Brain microvascular endothelial cell (primary cell): Measurements from ENCODE around the gene AKR1C3.

Experiments used
- DNase-seq: peaks from one replicate; pipeline ENCODE4 v3.0.0-alpha.2; 2020
- H3K27ac ChIP-seq: fragments of 250-450 bp; sonication (Bioruptor Pico); 2 replicates; pipeline ENCODE4 v1.5.1; 2020; ENCODE audit warnings: mild to moderate bottlenecking, moderate library complexity
- H3K27me3 ChIP-seq: fragments of 250-450 bp; sonication (Bioruptor Pico); replicated peaks from 2 replicates; pipeline ENCODE4 v1.5.1; 2020; ENCODE audit warnings: mild to moderate bottlenecking
- H3K36me3 ChIP-seq: fragments of 250-450 bp; sonication (Bioruptor Pico); replicated peaks from 2 replicates; pipeline ENCODE4 v1.5.1; 2020; ENCODE audit warnings: mild to moderate bottlenecking
- H3K4me3 ChIP-seq: 2 replicates; pipeline ENCODE4 v1.5.1; 2011; ENCODE audit warnings: low read depth, mild to moderate bottlenecking, control low read depth, low read length, moderate library complexity
- CTCF ChIP-seq: IDR thresholded peaks from 2 replicates; pipeline ENCODE4 v1.5.1; 2011; ENCODE audit warnings: low read depth, mild to moderate bottlenecking, moderate library complexity, low read length, control low read depth, inconsistent platforms; ENCODE audit errors: missing control alignments
- in situ Hi-C: cut with HindIII; loops from 2 replicates; pipeline ENCODE4 v1.10.0; 2017; ENCODE audit warnings: low sequenced_read_pairs, low pct_ligation_motif_present

Gene AKR1C3

GRCh38 chr10:5064656-5065055, 29.6 kb upstream of the AKR1C3 start:
- DNase-seq, result no peak
- H3K27ac ChIP-seq, result no peak overlapping the region
- H3K36me3 ChIP-seq, result no peaks in the 10 kb centered on the region
- in situ Hi-C loops, result no loop called here
- H3K4me3 ChIP-seq, result no peak overlapping the region
- no peak for TF ChIP-seq CTCF
- H3K27me3 ChIP-seq, result no peaks in the 10 kb centered on the region

GRCh38 chr10:5068274-5068984, 25.8 kb upstream of the AKR1C3 start:
- in situ Hi-C loops, result no loop called here
- Histone ChIP-seq H3K36me3 (no peaks in the 10 kb centered on the region), H3K27ac (no peak overlapping the region), H3K27me3 (no peaks in the 10 kb centered on the region), H3K4me3 (no peak overlapping the region)
- no peak for TF ChIP-seq CTCF
- no peak for DNase-seq

GRCh38 chr10:5070648-5071410, 23.4 kb upstream of the AKR1C3 start:
- H3K27me3 ChIP-seq, result no peaks in the 10 kb centered on the region
- no peak overlapping the region for H3K4me3 ChIP-seq
- no peak for DNase-seq
- TF ChIP-seq CTCF, result no peak
- in situ Hi-C loops, result no loop called here
- H3K36me3 ChIP-seq, result no peaks in the 10 kb centered on the region
- H3K27ac ChIP-seq, result no peak overlapping the region

DNA sequence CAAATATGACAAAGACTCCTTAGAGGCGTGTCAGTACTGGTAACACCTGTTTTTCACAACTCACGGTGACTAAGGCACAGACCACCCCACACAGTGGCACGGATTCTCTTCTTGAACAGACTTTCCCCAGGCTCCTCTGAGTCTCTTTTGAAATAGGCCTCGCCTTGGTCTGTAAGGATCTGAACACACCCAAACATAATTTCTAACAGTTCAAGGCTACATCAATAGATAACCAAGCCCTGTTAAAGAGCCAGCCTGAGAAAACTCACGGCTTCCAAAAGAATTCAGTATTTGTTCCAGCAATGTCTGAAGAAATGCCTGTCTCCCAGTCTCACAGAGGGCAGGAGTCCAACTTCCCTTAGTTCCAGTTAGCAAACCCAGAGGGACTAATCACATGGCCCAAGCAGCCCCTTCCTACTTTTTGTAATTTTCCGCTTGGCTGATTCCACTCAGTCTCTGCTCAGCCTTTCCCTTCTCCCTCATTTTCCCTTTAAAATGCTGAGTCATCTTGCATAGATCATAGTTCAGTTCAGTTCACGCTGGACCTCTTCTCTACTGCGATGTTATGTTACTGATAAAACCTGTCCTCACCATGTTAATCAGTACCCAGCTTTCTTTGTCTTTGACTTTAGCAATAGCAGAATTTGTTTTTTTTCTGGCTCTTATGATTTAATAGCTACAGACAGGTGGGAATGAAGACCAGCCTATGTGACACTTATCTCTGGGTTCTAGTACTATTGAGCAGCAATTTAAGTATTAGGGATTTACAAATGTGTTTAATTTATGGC, 22.6 kb upstream of the AKR1C3 start:
- Histone ChIP-seq H3K27ac (peak overlapping the region; percentile 30), H3K4me3 (no peak overlapping the region), H3K27me3 (no peaks in the 10 kb centered on the region), H3K36me3 (no peaks in the 10 kb centered on the region)
- in situ Hi-C loops, result no loop called here
- no peak for TF ChIP-seq CTCF
- peak; percentile 52 for DNase-seq

DNA sequence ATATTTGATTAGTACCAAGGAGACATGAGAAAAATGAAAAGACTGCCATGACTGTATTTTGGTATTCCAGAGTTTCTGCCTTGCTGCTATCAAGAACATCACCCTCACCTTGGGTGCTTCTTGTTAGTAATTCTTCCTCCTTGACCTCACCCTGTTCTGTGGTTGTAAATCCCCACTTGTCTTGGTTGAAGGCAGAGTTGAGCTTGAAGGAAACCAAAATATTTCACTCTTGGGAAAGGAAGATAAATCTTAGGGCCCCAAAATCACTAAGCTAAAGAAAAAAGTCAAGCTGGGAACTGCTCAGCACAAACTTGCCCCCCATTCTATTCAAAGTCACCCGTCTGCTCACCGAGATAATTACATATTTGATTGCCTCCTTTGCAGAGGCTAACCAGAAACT, 20.6 kb upstream of the AKR1C3 start:
- in situ Hi-C loops, result no loop called here

More for the DNA sequence above, 20.6 kb upstream of the AKR1C3 start:
- no peaks in the 10 kb centered on the region for H3K36me3 ChIP-seq
- H3K4me3 ChIP-seq, result no peak overlapping the region
- no peak overlapping the region for H3K27ac ChIP-seq
- no peak for TF ChIP-seq CTCF
- no peaks in the 10 kb centered on the region for H3K27me3 ChIP-seq
- DNase-seq, result no peak
